ENCODE data around the gene ARHGEF9.

ARHGEF9 gene

GRCh38 chrX:63758011-63758410 lies 27.0 kb downstream of the ARHGEF9 start:
- H3K36me3 Mint-ChIP-seq (ENCODE audit: low read depth): peaks cover 5% of the 10 kb centered on the region
- no peak overlapping the region for H3K4me3 Mint-ChIP-seq
- no peak overlapping the region for H3K27ac Mint-ChIP-seq
- H3K9me3 Mint-ChIP-seq: no peaks in the 10 kb centered on the region
- H3K27me3 Mint-ChIP-seq: peaks cover 38% of the 10 kb centered on the region
- H3K4me1 Mint-ChIP-seq (ENCODE audit: low read depth): peaks cover 22% of the 10 kb centered on the region
- DNase-seq: no peak

- Mint-ChIP-seq H3K9me3 (no peaks in the 10 kb centered on the region), H3K4me1 (ENCODE audit: low read depth) (peaks cover 34% of the 10 kb centered on the region), H3K27ac (no peak overlapping the region), H3K27me3 (peaks cover 49% of the 10 kb centered on the region), H3K4me3 (no peak overlapping the region), H3K36me3 (ENCODE audit: low read depth) (peaks cover 5% of the 10 kb centered on the region)
- no peak for DNase-seq
Measured at GRCh38 chrX:63755892-63756291, 29.1 kb downstream of the ARHGEF9 start.

GRCh38 chrX:63754860-63755579 lies 30.0 kb downstream of the ARHGEF9 start:
- H3K27ac Mint-ChIP-seq: peak overlapping the region; percentile 94
- H3K36me3 Mint-ChIP-seq (ENCODE audit: low read depth): peaks cover 5% of the 10 kb centered on the region
- H3K9me3 Mint-ChIP-seq: no peaks in the 10 kb centered on the region
- peak; percentile 87 for DNase-seq
- peaks cover 39% of the 10 kb centered on the region for H3K4me1 Mint-ChIP-seq (ENCODE audit: low read depth)
- H3K4me3 Mint-ChIP-seq: peak overlapping the region; percentile 86
- H3K27me3 Mint-ChIP-seq: peaks cover 51% of the 10 kb centered on the region

- H3K4me3 Mint-ChIP-seq: peak overlapping the region; percentile 86
- peaks cover 51% of the 10 kb centered on the region for H3K27me3 Mint-ChIP-seq
- no peak for DNase-seq
- H3K4me1 Mint-ChIP-seq (ENCODE audit: low read depth): peaks cover 39% of the 10 kb centered on the region
- H3K27ac Mint-ChIP-seq: peak overlapping the region; percentile 94
- peaks cover 5% of the 10 kb centered on the region for H3K36me3 Mint-ChIP-seq (ENCODE audit: low read depth)
- no peaks in the 10 kb centered on the region for H3K9me3 Mint-ChIP-seq
Measured at GRCh38 chrX:63754136-63754859, 30.7 kb downstream of the ARHGEF9 start.

GRCh38 chrX:63751481-63751880 lies 33.5 kb downstream of the ARHGEF9 start:
- no peak overlapping the region for H3K27ac Mint-ChIP-seq
- H3K4me3 Mint-ChIP-seq: no peak overlapping the region
- no peaks in the 10 kb centered on the region for H3K9me3 Mint-ChIP-seq
- peaks cover 56% of the 10 kb centered on the region for H3K4me1 Mint-ChIP-seq (ENCODE audit: low read depth)
- DNase-seq: no peak
- H3K36me3 Mint-ChIP-seq (ENCODE audit: low read depth): peaks cover 5% of the 10 kb centered on the region
- peaks cover 46% of the 10 kb centered on the region for H3K27me3 Mint-ChIP-seq

- H3K4me3 Mint-ChIP-seq: no peak overlapping the region
- no peak for DNase-seq
- H3K27ac Mint-ChIP-seq: no peak overlapping the region
Measured at GRCh38 chrX:63750811-63751210, 34.2 kb downstream of the ARHGEF9 start.

GRCh38 chrX:63747331-63747730 lies 37.7 kb downstream of the ARHGEF9 start:
- H3K27ac Mint-ChIP-seq: no peak overlapping the region
- H3K27me3 Mint-ChIP-seq: peaks cover 34% of the 10 kb centered on the region
- H3K9me3 Mint-ChIP-seq: no peaks in the 10 kb centered on the region
- no peaks in the 10 kb centered on the region for H3K36me3 Mint-ChIP-seq (ENCODE audit: low read depth)
- H3K4me3 Mint-ChIP-seq: no peak overlapping the region
- peaks cover 53% of the 10 kb centered on the region for H3K4me1 Mint-ChIP-seq (ENCODE audit: low read depth)
- no peak for DNase-seq

More at GRCh38 chrX:63750811-63751210, 34.2 kb downstream of the ARHGEF9 start:
- peaks cover 56% of the 10 kb centered on the region for H3K4me1 Mint-ChIP-seq (ENCODE audit: low read depth)
- peaks cover 46% of the 10 kb centered on the region for H3K27me3 Mint-ChIP-seq
- H3K9me3 Mint-ChIP-seq: no peaks in the 10 kb centered on the region
- peaks cover 5% of the 10 kb centered on the region for H3K36me3 Mint-ChIP-seq (ENCODE audit: low read depth)

- Mint-ChIP-seq H3K36me3 (ENCODE audit: low read depth) (no peaks in the 10 kb centered on the region), H3K4me3 (no peak overlapping the region), H3K9me3 (no peaks in the 10 kb centered on the region), H3K27me3 (peaks cover 36% of the 10 kb centered on the region), H3K4me1 (ENCODE audit: low read depth) (peaks cover 50% of the 10 kb centered on the region), H3K27ac (peak overlapping the region; percentile 10)
- DNase-seq: no peak
Measured at GRCh38 chrX:63746715-63747114, 38.3 kb downstream of the ARHGEF9 start.

- DNase-seq: no peak
- no peak overlapping the region for H3K4me3 Mint-ChIP-seq
Measured at GRCh38 chrX:63746278-63746677, 38.7 kb downstream of the ARHGEF9 start.

GRCh38 chrX:63744850-63745394 lies 40.1 kb downstream of the ARHGEF9 start:
- peaks cover 29% of the 10 kb centered on the region for H3K27me3 Mint-ChIP-seq
- DNase-seq: no peak
- no peaks in the 10 kb centered on the region for H3K9me3 Mint-ChIP-seq
- H3K4me1 Mint-ChIP-seq (ENCODE audit: low read depth): peaks cover 42% of the 10 kb centered on the region
- H3K36me3 Mint-ChIP-seq (ENCODE audit: low read depth): no peaks in the 10 kb centered on the region
- no peak overlapping the region for H3K27ac Mint-ChIP-seq
- H3K4me3 Mint-ChIP-seq: no peak overlapping the region

More at GRCh38 chrX:63746278-63746677, 38.7 kb downstream of the ARHGEF9 start:
- Mint-ChIP-seq H3K9me3 (no peaks in the 10 kb centered on the region), H3K4me1 (ENCODE audit: low read depth) (peaks cover 46% of the 10 kb centered on the region), H3K36me3 (ENCODE audit: low read depth) (no peaks in the 10 kb centered on the region), H3K27ac (peak overlapping the region; percentile 40), H3K27me3 (peaks cover 35% of the 10 kb centered on the region)

- Mint-ChIP-seq H3K27me3 (peaks cover 27% of the 10 kb centered on the region), H3K4me1 (ENCODE audit: low read depth) (peaks cover 51% of the 10 kb centered on the region), H3K9me3 (no peaks in the 10 kb centered on the region), H3K4me3 (no peak overlapping the region), H3K27ac (no peak overlapping the region), H3K36me3 (ENCODE audit: low read depth) (no peaks in the 10 kb centered on the region)
- no peak for DNase-seq
Measured at GRCh38 chrX:63743596-63743995, 41.4 kb downstream of the ARHGEF9 start.

- no peaks in the 10 kb centered on the region for H3K36me3 Mint-ChIP-seq (ENCODE audit: low read depth)
- DNase-seq: no peak
- H3K27me3 Mint-ChIP-seq: peaks cover 32% of the 10 kb centered on the region
- no peak overlapping the region for H3K27ac Mint-ChIP-seq
- H3K4me1 Mint-ChIP-seq (ENCODE audit: low read depth): peaks cover 29% of the 10 kb centered on the region
- no peak overlapping the region for H3K4me3 Mint-ChIP-seq
- no peaks in the 10 kb centered on the region for H3K9me3 Mint-ChIP-seq
Measured at GRCh38 chrX:63740382-63740781, 44.6 kb downstream of the ARHGEF9 start.

- H3K36me3 Mint-ChIP-seq (ENCODE audit: low read depth): no peaks in the 10 kb centered on the region
- H3K27me3 Mint-ChIP-seq: peaks cover 32% of the 10 kb centered on the region
- no peak overlapping the region for H3K27ac Mint-ChIP-seq
- H3K4me1 Mint-ChIP-seq (ENCODE audit: low read depth): peaks cover 26% of the 10 kb centered on the region
- H3K9me3 Mint-ChIP-seq: no peaks in the 10 kb centered on the region
- no peak overlapping the region for H3K4me3 Mint-ChIP-seq
- DNase-seq: no peak
Measured at GRCh38 chrX:63739885-63740284, 45.1 kb downstream of the ARHGEF9 start.

- Mint-ChIP-seq H3K36me3 (ENCODE audit: low read depth) (no peaks in the 10 kb centered on the region), H3K27me3 (peaks cover 33% of the 10 kb centered on the region), H3K27ac (no peak overlapping the region), H3K4me1 (ENCODE audit: low read depth) (peaks cover 18% of the 10 kb centered on the region), H3K4me3 (no peak overlapping the region), H3K9me3 (no peaks in the 10 kb centered on the region)
- no peak for DNase-seq
Measured at GRCh38 chrX:63738696-63739095, 46.3 kb downstream of the ARHGEF9 start.

All from activated T-cell treated with anti-CD3 and anti-CD28 coated beads, Interleukin-2, amount 50 U/mL, for 24 hours (primary cell).